Measurements from ENCODE around the gene ALG3.

ALG3 gene

GRCh38 chr3:184228376-184229137, 20.2 kb downstream of the ALG3 start:
- Histone ChIP-seq H3K4me3 (ENCODE audit: low read length) (peak overlapping the region; percentile 34; the same call in 1 of the 2 replicates), H3K36me3 (ENCODE audit: control insufficient read depth, insufficient read depth, low read length) (no peaks in the 10 kb centered on the region), H3K27ac (ENCODE audit: low read length) (no peak overlapping the region), H3K4me1 (ENCODE audit: control insufficient read depth, insufficient read depth, low read length) (peaks cover 2% of the 10 kb centered on the region; the same call in 1 of the 2 replicates), H3K9me3 (ENCODE audit: control insufficient read depth, insufficient read depth, low read length) (no peaks in the 10 kb centered on the region), H3K27me3 (ENCODE audit: control insufficient read depth, insufficient read depth, low read length) (peaks cover 46% of the 10 kb centered on the region)
- no CpG with 5 or more reads among the region's 12 CpGs for WGBS (ENCODE audit: insufficient coverage, insufficient read length)
- DNase-seq (ENCODE audit: low read depth, low spot score) = no peak

DNA sequence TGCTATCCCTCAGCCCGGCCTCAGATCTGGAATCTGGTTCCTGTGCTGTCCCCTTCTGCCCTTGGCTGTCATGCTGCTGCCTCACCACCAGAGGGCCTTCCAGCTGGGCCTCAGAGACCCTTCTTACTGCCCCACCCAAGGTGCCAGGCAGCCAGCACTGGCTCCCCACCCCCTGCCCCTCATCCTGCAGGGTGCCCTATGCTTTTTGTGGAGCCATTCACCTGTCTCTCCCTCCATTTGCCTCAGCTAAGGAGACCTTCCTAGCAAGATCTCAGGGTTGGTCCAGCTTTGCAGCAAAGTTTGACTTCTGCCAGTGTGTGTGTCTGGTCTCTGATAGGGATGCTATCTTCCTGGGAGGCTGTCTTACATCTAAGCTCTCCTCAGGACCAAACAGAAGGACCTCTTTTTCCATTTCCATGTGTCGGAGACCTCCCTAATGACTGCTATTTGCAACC, 21.3 kb downstream of the ALG3 start:
- no peak for DNase-seq (ENCODE audit: low read depth, low spot score)
- no CpG with 5 or more reads among the region's 2 CpGs for WGBS (ENCODE audit: insufficient coverage, insufficient read length)
- no peaks in the 10 kb centered on the region for H3K36me3 ChIP-seq (ENCODE audit: control insufficient read depth, insufficient read depth, low read length)
- no peak overlapping the region for H3K4me3 ChIP-seq (ENCODE audit: low read length)
- H3K27ac ChIP-seq (ENCODE audit: low read length) = no peak overlapping the region
- peaks cover 2% of the 10 kb centered on the region; the same call in 1 of the 2 replicates for H3K4me1 ChIP-seq (ENCODE audit: control insufficient read depth, insufficient read depth, low read length)
- H3K9me3 ChIP-seq (ENCODE audit: control insufficient read depth, insufficient read depth, low read length) = no peaks in the 10 kb centered on the region
- peaks cover 42% of the 10 kb centered on the region for H3K27me3 ChIP-seq (ENCODE audit: control insufficient read depth, insufficient read depth, low read length)

DNA sequence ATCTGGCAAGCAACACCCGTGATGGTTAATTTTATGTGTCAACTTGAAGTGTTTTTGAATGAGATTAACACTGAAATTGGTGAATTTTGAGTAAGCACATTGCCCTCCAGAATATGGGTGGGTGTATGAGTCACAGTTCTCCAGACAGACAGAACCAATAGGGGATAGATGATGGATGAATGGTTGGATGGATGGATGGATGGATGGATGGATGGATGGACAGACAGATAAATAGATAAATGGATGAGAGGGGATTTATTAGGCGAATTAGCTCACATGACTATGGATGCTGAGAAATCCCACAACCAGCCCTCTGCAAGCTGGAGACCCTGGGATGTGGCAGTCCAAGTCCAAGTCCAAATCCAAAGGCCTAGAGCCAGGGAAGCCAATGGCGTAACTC, 24.8 kb downstream of the ALG3 start:
- Histone ChIP-seq H3K27me3 (ENCODE audit: control insufficient read depth, insufficient read depth, low read length) (peaks cover 11% of the 10 kb centered on the region), H3K36me3 (ENCODE audit: control insufficient read depth, insufficient read depth, low read length) (no peaks in the 10 kb centered on the region), H3K27ac (ENCODE audit: low read length) (no peak overlapping the region), H3K4me3 (ENCODE audit: low read length) (no peak overlapping the region), H3K9me3 (ENCODE audit: control insufficient read depth, insufficient read depth, low read length) (no peaks in the 10 kb centered on the region), H3K4me1 (ENCODE audit: control insufficient read depth, insufficient read depth, low read length) (peaks cover 2% of the 10 kb centered on the region; the same call in 1 of the 2 replicates)
- DNase-seq (ENCODE audit: low read depth, low spot score) = no peak
- no CpG with 5 or more reads among the region's 3 CpGs for WGBS (ENCODE audit: insufficient coverage, insufficient read length)

GRCh38 chr3:184222521-184222920, 26.2 kb downstream of the ALG3 start:
- WGBS (ENCODE audit: insufficient coverage, insufficient read length) = no CpG with 5 or more reads among the region's 3 CpGs
- H3K27me3 ChIP-seq (ENCODE audit: control insufficient read depth, insufficient read depth, low read length) = no peaks in the 10 kb centered on the region; the same call in 1 of the 2 replicates
- H3K27ac ChIP-seq (ENCODE audit: low read length) = no peak overlapping the region
- no peak for DNase-seq (ENCODE audit: low read depth, low spot score)
- no peaks in the 10 kb centered on the region for H3K9me3 ChIP-seq (ENCODE audit: control insufficient read depth, insufficient read depth, low read length)
- H3K36me3 ChIP-seq (ENCODE audit: control insufficient read depth, insufficient read depth, low read length) = no peaks in the 10 kb centered on the region
- no peaks in the 10 kb centered on the region for H3K4me1 ChIP-seq (ENCODE audit: control insufficient read depth, insufficient read depth, low read length)
- no peak overlapping the region for H3K4me3 ChIP-seq (ENCODE audit: low read length)

- H3K4me3 ChIP-seq (ENCODE audit: low read length) = no peak overlapping the region
- H3K27ac ChIP-seq (ENCODE audit: low read length) = no peak overlapping the region
- H3K36me3 ChIP-seq (ENCODE audit: control insufficient read depth, insufficient read depth, low read length) = no peaks in the 10 kb centered on the region
- WGBS (ENCODE audit: insufficient coverage, insufficient read length) = no CpG with 5 or more reads among the region's 4 CpGs
- H3K27me3 ChIP-seq (ENCODE audit: control insufficient read depth, insufficient read depth, low read length) = no peaks in the 10 kb centered on the region
- H3K9me3 ChIP-seq (ENCODE audit: control insufficient read depth, insufficient read depth, low read length) = no peaks in the 10 kb centered on the region
- H3K4me1 ChIP-seq (ENCODE audit: control insufficient read depth, insufficient read depth, low read length) = no peaks in the 10 kb centered on the region
- DNase-seq (ENCODE audit: low read depth, low spot score) = no peak
Observed at GRCh38 chr3:184218814-184219213, 29.9 kb downstream of the ALG3 start.

DNA sequence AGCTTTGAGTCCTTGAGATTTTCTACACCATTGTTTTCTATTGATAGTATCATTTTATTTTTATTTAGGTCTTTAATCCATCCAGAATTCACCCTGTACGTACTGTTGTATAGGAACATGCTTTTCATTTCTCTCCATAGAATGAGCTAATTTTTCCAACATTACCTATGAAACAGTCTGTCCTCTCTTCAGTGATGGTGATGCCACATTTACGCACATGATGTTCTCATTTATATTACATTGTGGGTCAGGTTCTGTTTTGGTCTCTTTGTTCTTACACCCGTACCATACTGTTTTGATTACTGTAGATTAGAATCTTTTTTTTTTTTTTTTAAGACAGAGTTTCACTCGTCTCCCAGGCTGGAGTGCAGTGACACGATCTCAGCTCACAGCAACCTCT, 37.0 kb downstream of the ALG3 start:
- Histone ChIP-seq H3K27ac (ENCODE audit: low read length) (no peak overlapping the region), H3K36me3 (ENCODE audit: control insufficient read depth, insufficient read depth, low read length) (no peaks in the 10 kb centered on the region), H3K9me3 (ENCODE audit: control insufficient read depth, insufficient read depth, low read length) (no peaks in the 10 kb centered on the region), H3K4me1 (ENCODE audit: control insufficient read depth, insufficient read depth, low read length) (no peaks in the 10 kb centered on the region), H3K27me3 (ENCODE audit: control insufficient read depth, insufficient read depth, low read length) (no peaks in the 10 kb centered on the region), H3K4me3 (ENCODE audit: low read length) (no peak overlapping the region)
- DNase-seq (ENCODE audit: low read depth, low spot score) = no peak
- no CpG with 5 or more reads among the region's 5 CpGs for WGBS (ENCODE audit: insufficient coverage, insufficient read length)

DNA sequence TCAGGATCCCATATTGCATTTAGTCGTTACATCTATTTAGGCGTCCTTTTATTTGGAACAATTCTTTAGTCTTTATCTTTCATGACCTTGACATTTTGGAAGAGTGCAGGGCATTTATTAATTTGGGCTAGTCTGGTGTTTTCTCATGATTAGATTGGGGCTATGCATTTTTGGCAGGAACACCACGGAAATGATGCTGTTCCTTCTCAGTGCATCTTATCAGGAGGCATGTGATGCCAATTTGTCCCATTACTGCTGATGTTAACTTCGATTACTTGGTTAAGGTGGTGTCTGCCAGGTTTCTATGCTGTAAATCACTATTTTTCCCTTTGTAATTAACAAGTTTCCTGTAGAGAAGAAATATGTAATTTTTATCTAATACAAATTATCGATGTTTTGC, 37.5 kb downstream of the ALG3 start:
- no peak for DNase-seq (ENCODE audit: low read depth, low spot score)
- H3K4me3 ChIP-seq (ENCODE audit: low read length) = no peak overlapping the region
- no peaks in the 10 kb centered on the region for H3K4me1 ChIP-seq (ENCODE audit: control insufficient read depth, insufficient read depth, low read length)
- no CpG with 5 or more reads among the region's 5 CpGs for WGBS (ENCODE audit: insufficient coverage, insufficient read length)
- no peaks in the 10 kb centered on the region for H3K9me3 ChIP-seq (ENCODE audit: control insufficient read depth, insufficient read depth, low read length)
- H3K27me3 ChIP-seq (ENCODE audit: control insufficient read depth, insufficient read depth, low read length) = no peaks in the 10 kb centered on the region
- no peaks in the 10 kb centered on the region for H3K36me3 ChIP-seq (ENCODE audit: control insufficient read depth, insufficient read depth, low read length)
- H3K27ac ChIP-seq (ENCODE audit: low read length) = no peak overlapping the region

- Histone ChIP-seq H3K9me3 (ENCODE audit: control insufficient read depth, insufficient read depth, low read length) (no peaks in the 10 kb centered on the region), H3K4me1 (ENCODE audit: control insufficient read depth, insufficient read depth, low read length) (no peaks in the 10 kb centered on the region), H3K36me3 (ENCODE audit: control insufficient read depth, insufficient read depth, low read length) (no peaks in the 10 kb centered on the region), H3K27me3 (ENCODE audit: control insufficient read depth, insufficient read depth, low read length) (no peaks in the 10 kb centered on the region), H3K27ac (ENCODE audit: low read length) (no peak overlapping the region), H3K4me3 (ENCODE audit: low read length) (no peak overlapping the region)
- WGBS (ENCODE audit: insufficient coverage, insufficient read length) = no CpG with 5 or more reads among the region's 11 CpGs
- no peak for DNase-seq (ENCODE audit: low read depth, low spot score)
Observed at GRCh38 chr3:184209146-184209923, 39.4 kb downstream of the ALG3 start.

- Histone ChIP-seq H3K4me1 (ENCODE audit: control insufficient read depth, insufficient read depth, low read length) (no peaks in the 10 kb centered on the region), H3K36me3 (ENCODE audit: control insufficient read depth, insufficient read depth, low read length) (no peaks in the 10 kb centered on the region), H3K9me3 (ENCODE audit: control insufficient read depth, insufficient read depth, low read length) (no peaks in the 10 kb centered on the region), H3K4me3 (ENCODE audit: low read length) (no peak overlapping the region), H3K27ac (ENCODE audit: low read length) (no peak overlapping the region), H3K27me3 (ENCODE audit: control insufficient read depth, insufficient read depth, low read length) (no peaks in the 10 kb centered on the region)
- DNase-seq (ENCODE audit: low read depth, low spot score) = no peak
- WGBS (ENCODE audit: insufficient coverage, insufficient read length) = no CpG with 5 or more reads among the region's 8 CpGs
Observed at GRCh38 chr3:184203526-184203925, 45.2 kb downstream of the ALG3 start.

GRCh38 chr3:184200825-184201224, 47.9 kb downstream of the ALG3 start:
- Histone ChIP-seq H3K27me3 (ENCODE audit: control insufficient read depth, insufficient read depth, low read length) (no peaks in the 10 kb centered on the region), H3K27ac (ENCODE audit: low read length) (no peak overlapping the region), H3K4me1 (ENCODE audit: control insufficient read depth, insufficient read depth, low read length) (no peaks in the 10 kb centered on the region), H3K9me3 (ENCODE audit: control insufficient read depth, insufficient read depth, low read length) (no peaks in the 10 kb centered on the region), H3K4me3 (ENCODE audit: low read length) (no peak overlapping the region), H3K36me3 (ENCODE audit: control insufficient read depth, insufficient read depth, low read length) (no peaks in the 10 kb centered on the region)
- no peak for DNase-seq (ENCODE audit: low read depth, low spot score)
